Left lung (tissue), 14 donors: ENCODE measurements around the gene OR2J2. TPM values are rescaled to one million over a fixed set of nuclear protein-coding genes. Genes with fewer than 3 reads are reported as not detected.
"Not testable (repeated sequence)": the region's sequence is repeated elsewhere in the genome, so short reads cannot be mapped to it uniquely, and the experiment has no call there.

Experiments
- ATAC-seq: fragments of 200-7000 bp; cut with Tn5 transposase; one replicate; pipeline ENCODE4 v1.9.1; 2020; ENCODE audit warnings: moderate library complexity
- DNase-seq, 4 donors: peaks; one replicate each; pipeline ENCODE4 v3.0.0-alpha.2; 2013 to 2020
- H3K27ac ChIP-seq, 2 donors: fragments of 200-600 bp; sonication (generic) in 1 of 2; one replicate each; pipeline versions ENCODE4 v1.5.0 to v1.8.0; 2020 to 2021
- H3K27me3 ChIP-seq, 2 donors: fragments of 200-600 bp; sonication (generic) in 1 of 2; one replicate each; pipeline versions ENCODE4 v1.5.0 to v1.8.0; 2020 to 2021
- H3K36me3 ChIP-seq, 2 donors: fragments of 200-600 bp; sonication (generic) in 1 of 2; one replicate each; pipeline versions ENCODE4 v1.5.0 to v1.8.0; 2020 to 2021
- H3K4me1 ChIP-seq, 2 donors: fragments of 200-600 bp; one replicate each; pipeline ENCODE4 v1.8.0; 2021
- H3K4me3 ChIP-seq, 2 donors: fragments of 200-600 bp; sonication (generic) in 1 of 2; one replicate each; pipeline versions ENCODE4 v1.5.0 to v1.8.0; 2020 to 2021; ENCODE audit warnings: mild to moderate bottlenecking in 1 of 2
- H3K9me3 ChIP-seq, 2 donors: fragments of 200-600 bp; sonication (generic) in 1 of 2; one replicate each; pipeline versions ENCODE4 v1.5.0 to v1.8.0; 2020 to 2021
- CTCF ChIP-seq, 2 donors: fragments of 200-600 bp; sonication (generic) in 1 of 2; IDR thresholded peaks; one replicate each; pipeline versions ENCODE4 v1.5.0 to v1.8.0; 2021; ENCODE audit warnings: antibody characterized with exemption in 2 of 2
- intact Hi-C, 2 donors: fragments of 100-400 bp; cut with DNase I; formaldehyde crosslinking; loops; one replicate each; pipeline versions ENCODE4 v1.11.2 to v1.14.2; 2022
- long read RNA-seq, 12 donors: library from polyadenylated mRNA in 2 of 12; unstranded in 2 of 12; transcript quantifications; one replicate each; pipeline ENCODE4 v2.0.0 and lab custom pipeline, GENCODE V29; 2019 to 2026
- polyA plus RNA-seq, 6 donors: library from polyadenylated mRNA; unstranded; fragments of 120-200 nt; gene quantifications; one replicate each; pipeline ENCODE4 v1.2.1, GENCODE V29; 2013; ENCODE audit not compliant: insufficient read length in 6 of 6
- total RNA-seq, 2 donors: library from RNA; stranded (reverse); fragmentation: NEBNext Ultra II Directional; extraction: Animal tissue kit (Norgen Biotek cat#: 25700); gene quantifications; one replicate each; pipeline ENCODE4 v1.2.1, GENCODE V29; 2021
- donor health status: DM: no; HTN: yes; CAD: no.
- donor health status: DM: no; HTN: no; CAD: no.

Gene OR2J2
- total RNA-seq (not detected), polyA plus RNA-seq (under 1 TPM in 1 of 6 donors, not detected in 5; 0.07 TPM)
- long read RNA-seq, donor 1: 0 reads
- long read RNA-seq, donor 2: 0 reads
- long read RNA-seq, donor 3: 0 reads
- long read RNA-seq, donor 4: 0 reads
- long read RNA-seq, donor 5: 0 reads
- long read RNA-seq, donor 6: 0 reads
- long read RNA-seq, donor 7: 0 reads
- long read RNA-seq, donor 8: 0 reads
- long read RNA-seq, donor 9: 0 reads
- long read RNA-seq, donor 10: 0 reads
- long read RNA-seq, donor 11: 0 reads
- long read RNA-seq, donor 12: 0 reads

GRCh38 chr6:29170607-29171006, at the start of gene OR2J2:
Gene OR2J2 (plus strand): TSS chr6:29170907. CDS start chr6:29173636, 2,729 bp downstream.
- H3K9me3 ChIP-seq, intact Hi-C loops, H3K27ac ChIP-seq, DNase-seq, H3K4me1 ChIP-seq, H3K27me3 ChIP-seq, ATAC-seq, H3K4me3 ChIP-seq, H3K36me3 ChIP-seq: not testable (repeated sequence)

GRCh38 chr6:29129326-29130012, 41.2 kb upstream of the OR2J2 start:
- intact Hi-C loops: no loop called here
- no peak for TF ChIP-seq CTCF (IDR thresholded peaks at IDR 0.05)
- Histone ChIP-seq H3K4me1 (no peaks in the 10 kb centered on the region), H3K36me3 (no peaks in the 10 kb centered on the region), H3K27ac (no peak overlapping the region), H3K27me3 (no peaks in the 10 kb centered on the region), H3K9me3 (no peaks in the 10 kb centered on the region), H3K4me3 (no peak overlapping the region)
- peak in 1 of 4 donors; percentile 65 for DNase-seq
- no peak for ATAC-seq

- no peak for ATAC-seq
- Histone ChIP-seq H3K36me3 (no peaks in the 10 kb centered on the region), H3K27ac (no peak overlapping the region), H3K4me1 (no peaks in the 10 kb centered on the region), H3K4me3 (no peak overlapping the region), H3K9me3 (no peaks in the 10 kb centered on the region), H3K27me3 (no peaks in the 10 kb centered on the region)
- intact Hi-C loops: no loop called here
- DNase-seq: peak in 1 of 4 donors; percentile 28
- no peak for TF ChIP-seq CTCF (IDR thresholded peaks at IDR 0.05)
These were observed 40.1 kb upstream of the OR2J2 start for GRCh38 chr6:29130644-29131043.

GRCh38 chr6:29131691-29132090, 39.0 kb upstream of the OR2J2 start:
- Histone ChIP-seq H3K4me3 (no peak overlapping the region), H3K9me3 (no peaks in the 10 kb centered on the region), H3K27ac (no peak overlapping the region), H3K4me1 (no peaks in the 10 kb centered on the region), H3K36me3 (no peaks in the 10 kb centered on the region), H3K27me3 (no peaks in the 10 kb centered on the region)
- no peak for ATAC-seq
- intact Hi-C loops: no loop called here
- DNase-seq: no peak
- TF ChIP-seq CTCF (IDR thresholded peaks at IDR 0.05): no peak

GRCh38 chr6:29137724-29138123, 33.0 kb upstream of the OR2J2 start:
- H3K9me3 ChIP-seq: peaks cover 0 to under 1% of the 10 kb centered on the region in 2 donors
- TF ChIP-seq CTCF (IDR thresholded peaks at IDR 0.05): no peak
- H3K4me1 ChIP-seq: no peaks in the 10 kb centered on the region
- no peaks in the 10 kb centered on the region for H3K36me3 ChIP-seq
- DNase-seq (no peak), ATAC-seq (no peak)
- H3K27ac ChIP-seq: no peak overlapping the region
- intact Hi-C loops: no loop called here
- no peaks in the 10 kb centered on the region for H3K27me3 ChIP-seq
- H3K4me3 ChIP-seq: no peak overlapping the region
